Measurements from ENCODE around the gene LPGAT1. TPM values are rescaled to one million over a fixed set of nuclear protein-coding genes. Genes with fewer than 3 reads are reported as not detected.

The LPGAT1 gene
- total RNA-seq, 4 donors from 2014 or later: 10.8 to 32.0 (median 24.8) TPM

GRCh38 chr1:211734791-211735190 is 95.8 kb downstream of the LPGAT1 start:
- Histone ChIP-seq H3K4me3 (no peak overlapping the region), H3K9me3 (no peaks in the 10 kb centered on the region), H3K27ac (no peak overlapping the region), H3K4me1 (peaks cover 9 to 28% (median 9%) of the 10 kb centered on the region in 3 donors), H3K36me3 (no peaks in the 10 kb centered on the region), H3K27me3 (peaks cover 0 to 24% (median 0%) of the 10 kb centered on the region in 4 donors)
- no peak for TF ChIP-seq POLR2A (IDR thresholded peaks at IDR 0.05)
- TF ChIP-seq CTCF (IDR thresholded peaks at IDR 0.05): no peak
- no peak for DNase-seq
- intact Hi-C loops (cut with DNase I): no loop called here
- WGBS, 2 donors: 47 to 61% methylated on average over 4 of the region's 4 CpGs

GRCh38 chr1:211734359-211734758 is 96.2 kb downstream of the LPGAT1 start:
- intact Hi-C loops (cut with DNase I): no loop called here
- Histone ChIP-seq H3K27ac (no peak overlapping the region), H3K36me3 (no peaks in the 10 kb centered on the region)

GRCh38 chr1:211732293-211732980 is 98.1 kb downstream of the LPGAT1 start:
- Histone ChIP-seq H3K27me3 (peaks cover 0 to 7% (median 0%) of the 10 kb centered on the region in 4 donors), H3K4me3 (no peak overlapping the region), H3K27ac (no peak overlapping the region), H3K36me3 (no peaks in the 10 kb centered on the region), H3K9me3 (no peaks in the 10 kb centered on the region), H3K4me1 (peaks cover 9 to 28% (median 9%) of the 10 kb centered on the region in 3 donors)
- 62 to 75% methylated on average over 4 of the region's 4 CpGs for WGBS, 2 donors
- intact Hi-C loops (cut with DNase I): no loop called here
- no peak for DNase-seq
- TF ChIP-seq POLR2A (IDR thresholded peaks at IDR 0.05) (no peak), CTCF (IDR thresholded peaks at IDR 0.05) (no peak)

More at GRCh38 chr1:211734359-211734758, 96.2 kb downstream of the LPGAT1 start:
- H3K9me3 ChIP-seq: no peaks in the 10 kb centered on the region
- TF ChIP-seq CTCF (IDR thresholded peaks at IDR 0.05) (no peak), POLR2A (IDR thresholded peaks at IDR 0.05) (no peak)
- no peak overlapping the region for H3K4me3 ChIP-seq
- H3K4me1 ChIP-seq: peaks cover 9 to 28% (median 9%) of the 10 kb centered on the region in 3 donors
- H3K27me3 ChIP-seq: peaks cover 0 to 20% (median 0%) of the 10 kb centered on the region in 4 donors
- 38 to 57% methylated on average over 9 of the region's 9 CpGs for WGBS, 2 donors
- DNase-seq: no peak

GRCh38 chr1:211731456-211732292 is 98.9 kb downstream of the LPGAT1 start:
- Histone ChIP-seq H3K4me1 (peaks cover 9 to 26% (median 9%) of the 10 kb centered on the region in 3 donors), H3K9me3 (no peaks in the 10 kb centered on the region), H3K27ac (no peak overlapping the region), H3K27me3 (no peaks in the 10 kb centered on the region), H3K4me3 (no peak overlapping the region), H3K36me3 (no peaks in the 10 kb centered on the region)
- DNase-seq: no peak
- 58 to 72% methylated on average over 2 to 5 of the region's 5 CpGs for WGBS, 2 donors
- intact Hi-C loops (cut with DNase I): no loop called here
- no peak for TF ChIP-seq POLR2A (IDR thresholded peaks at IDR 0.05)

- no peaks in the 10 kb centered on the region for H3K36me3 ChIP-seq
- 76 to 81% methylated on average over 4 of the region's 4 CpGs for WGBS, 2 donors
- TF ChIP-seq CTCF (IDR thresholded peaks at IDR 0.05) (no peak), POLR2A (IDR thresholded peaks at IDR 0.05) (no peak)
- H3K4me1 ChIP-seq: peaks cover 3 to 13% (median 6%) of the 10 kb centered on the region in 3 donors
- no peak overlapping the region for H3K4me3 ChIP-seq
- H3K27ac ChIP-seq: no peak overlapping the region
- no peaks in the 10 kb centered on the region for H3K9me3 ChIP-seq
- DNase-seq: no peak
- intact Hi-C loops (cut with DNase I): no loop called here
- no peaks in the 10 kb centered on the region for H3K27me3 ChIP-seq
Measured at GRCh38 chr1:211730347-211730746, 100.2 kb downstream of the LPGAT1 start.
